ENCODE data around the gene GLDN.

- TF ChIP-seq CTCF (tag by site-specific recombination; IDR thresholded peaks at IDR 0.05) (no peak), ZNF121 (tag by site-specific recombination; IDR thresholded peaks at IDR 0.05) (no peak), ZNF416 (tag by site-specific recombination; IDR thresholded peaks at IDR 0.05) (no peak), ZNF670 (tag by site-specific recombination; IDR thresholded peaks at IDR 0.05; ENCODE audit: low read depth) (no peak), ZNF639 (tag by site-specific recombination; IDR thresholded peaks at IDR 0.05) (no peak), ZBTB44 (tag by site-specific recombination; IDR thresholded peaks at IDR 0.05) (no peak), ZNF133 (tag by site-specific recombination; IDR thresholded peaks at IDR 0.05) (no peak), ZFP37 (tag by site-specific recombination; IDR thresholded peaks at IDR 0.05) (no peak), WT1 (tag by site-specific recombination; IDR thresholded peaks at IDR 0.05) (no peak)
Measured at GRCh38 chr15:51377038-51377786, 35.8 kb downstream of the GLDN start.
